Neural cell (in vitro differentiated cells): ENCODE data around the gene MCM9. TPM values are rescaled to one million over a fixed set of nuclear protein-coding genes. Genes with fewer than 3 reads are reported as not detected.

ENCODE experiments used
- H2AFZ ChIP-seq: fragments of 200-600, 300-800 bp; sonication (generic), shearing (Covaris generic); 2 replicates; pipeline ENCODE4 v1.6.0; 2014; ENCODE audit warnings: low read depth, mild to moderate bottlenecking, antibody characterized with exemption, low read length, moderate library complexity
- H3F3A ChIP-seq: fragments of 200-600 bp; shearing (Covaris generic); 2 replicates; pipeline ENCODE4 v1.6.1; 2016; ENCODE audit warnings: mild to moderate bottlenecking, moderate library complexity, mixed read lengths, antibody characterized with exemption, low read length; ENCODE audit not compliant: insufficient read depth, poor library complexity, severe bottlenecking
- H3K27ac ChIP-seq: fragments of 200-600, 300-800 bp; sonication (generic), shearing (Covaris generic); 2 replicates; pipeline ENCODE4 v1.5.1; 2014; ENCODE audit warnings: mild to moderate bottlenecking, low read length, moderate library complexity
- H3K27me3 ChIP-seq: fragments of 300-800, 200-600 bp; sonication (generic), shearing (Covaris generic); 2 replicates; pipeline ENCODE4 v1.6.0; 2014; ENCODE audit warnings: mild to moderate bottlenecking, low read depth, low read length, moderate library complexity; ENCODE audit not compliant: insufficient read depth
- H3K36me3 ChIP-seq: fragments of 300-800, 200-600 bp; sonication (generic), shearing (Covaris generic); 2 replicates; pipeline ENCODE4 v1.5.1; 2014; ENCODE audit warnings: mild to moderate bottlenecking, antibody characterized with exemption, low read length, moderate library complexity; ENCODE audit not compliant: insufficient read depth
- H3K4me2 ChIP-seq: fragments of 300-800, 200-600 bp; sonication (generic), shearing (Covaris generic); 2 replicates; pipeline ENCODE4 v1.6.0; 2014; ENCODE audit warnings: mild to moderate bottlenecking, low read length
- H3K4me3 ChIP-seq: fragments of 300-800, 200-600 bp; sonication (generic), shearing (Covaris generic); 2 replicates; pipeline ENCODE4 v1.5.1; 2014; ENCODE audit warnings: mild to moderate bottlenecking, low read length, moderate library complexity
- H3K79me2 ChIP-seq: fragments of 200-600 bp; shearing (Covaris generic); replicated peaks from 2 replicates; pipeline ENCODE4 v1.6.0; 2014; ENCODE audit warnings: mild to moderate bottlenecking, low read length, moderate library complexity; ENCODE audit not compliant: insufficient read depth
- H3K9ac ChIP-seq: fragments of 300-800, 200-600 bp; sonication (generic), shearing (Covaris generic); 2 replicates; pipeline ENCODE4 v1.6.1; 2016; ENCODE audit warnings: mild to moderate bottlenecking, low read length, mixed read lengths
- H3K9me2 ChIP-seq: fragments of 200-600 bp; shearing (Covaris generic); 2 replicates; pipeline ENCODE4 v1.6.1; 2016; ENCODE audit warnings: mild to moderate bottlenecking, low read length, mixed read lengths; ENCODE audit not compliant: insufficient read depth
- H3K9me3 ChIP-seq: fragments of 200-600, 300-800 bp; sonication (generic), shearing (Covaris generic); 2 replicates; pipeline ENCODE4 v1.6.1; 2016; ENCODE audit warnings: mild to moderate bottlenecking, mixed run types, low read length, moderate library complexity, mixed read lengths
- H4K20me1 ChIP-seq: fragments of 200-600 bp; shearing (Covaris generic); 2 replicates; pipeline ENCODE4 v1.6.1; 2016; ENCODE audit warnings: mild to moderate bottlenecking, mixed run types; ENCODE audit not compliant: insufficient read depth
- CTCF ChIP-seq: fragments of 450-650 bp; IDR thresholded peaks from 2 replicates; pipeline ENCODE4 v1.5.1; 2014; ENCODE audit warnings: antibody characterized with exemption, mild to moderate bottlenecking, moderate library complexity; ENCODE audit not compliant: poor library complexity, severe bottlenecking
- EP300 ChIP-seq: fragments of 450-650 bp; conservative IDR thresholded peaks from 2 replicates; pipeline ENCODE4 v1.6.1; 2014; ENCODE audit warnings: antibody characterized with exemption, mild to moderate bottlenecking, moderate library complexity; ENCODE audit not compliant: poor library complexity, severe bottlenecking
- EZH2 ChIP-seq: fragments of 200-600, 300-800 bp; shearing (Covaris generic), sonication (generic); IDR thresholded peaks from 2 replicates; pipeline ENCODE4 v1.6.1; 2014; ENCODE audit warnings: antibody characterized with exemption, low read length, borderline replicate concordance, mild to moderate bottlenecking; ENCODE audit not compliant: insufficient read depth, poor library complexity, severe bottlenecking
- MXI1 ChIP-seq: fragments of 450-650 bp; conservative IDR thresholded peaks from 2 replicates; pipeline ENCODE4 v1.6.1; 2014; ENCODE audit warnings: antibody characterized with exemption, mild to moderate bottlenecking; ENCODE audit not compliant: poor library complexity, severe bottlenecking
- POLR2AphosphoS5 ChIP-seq: IDR thresholded peaks from 2 replicates; pipeline ENCODE4 v1.6.1; 2012
- RAD21 ChIP-seq: fragments of 450-650 bp; conservative IDR thresholded peaks from 2 replicates; pipeline ENCODE4 v1.6.1; 2014; ENCODE audit warnings: antibody characterized with exemption, mild to moderate bottlenecking, moderate library complexity
- REST ChIP-seq: IDR thresholded peaks from 2 replicates; pipeline ENCODE4 v1.6.1; 2012; ENCODE audit warnings: borderline replicate concordance
- SMC3 ChIP-seq: fragments of 450-650 bp; conservative IDR thresholded peaks from 2 replicates; pipeline ENCODE4 v1.6.1; 2014; ENCODE audit warnings: antibody characterized with exemption, mild to moderate bottlenecking, moderate library complexity; ENCODE audit not compliant: poor library complexity
- TAF1 ChIP-seq: IDR thresholded peaks from 2 replicates; pipeline ENCODE4 v1.6.1; 2012; ENCODE audit warnings: low read depth
- polyA plus RNA-seq: library from polyadenylated mRNA; depleted of rRNA; stranded (reverse); fragments of >200 nt; gene quantifications from 2 replicates; pipeline ENCODE4 v1.2.3, GENCODE V29; 2014

The MCM9 gene
- polyA plus RNA-seq, 1 donor from 2014 or later = 7.8 TPM

- H3K9me2 ChIP-seq = no peaks in the 10 kb centered on the region
- H3K9me3 ChIP-seq = no peaks in the 10 kb centered on the region
- no peak overlapping the region for H3K27ac ChIP-seq
- TF ChIP-seq EZH2 (no peak), TAF1 (no peak), REST (no peak), SMC3 (no peak)
- no peaks in the 10 kb centered on the region for H3F3A ChIP-seq
- no peak overlapping the region for H3K4me3 ChIP-seq
- no peaks in the 10 kb centered on the region for H3K36me3 ChIP-seq
- H2AFZ ChIP-seq = no peak overlapping the region
- no peaks in the 10 kb centered on the region for H3K27me3 ChIP-seq
- H3K4me2 ChIP-seq = no peak overlapping the region
- no peak overlapping the region for H3K9ac ChIP-seq
- no peaks in the 10 kb centered on the region for H3K79me2 ChIP-seq
- H4K20me1 ChIP-seq = no peaks in the 10 kb centered on the region
Observed at GRCh38 chr6:118808793-118809638, 125.9 kb downstream of the MCM9 start.

DNA sequence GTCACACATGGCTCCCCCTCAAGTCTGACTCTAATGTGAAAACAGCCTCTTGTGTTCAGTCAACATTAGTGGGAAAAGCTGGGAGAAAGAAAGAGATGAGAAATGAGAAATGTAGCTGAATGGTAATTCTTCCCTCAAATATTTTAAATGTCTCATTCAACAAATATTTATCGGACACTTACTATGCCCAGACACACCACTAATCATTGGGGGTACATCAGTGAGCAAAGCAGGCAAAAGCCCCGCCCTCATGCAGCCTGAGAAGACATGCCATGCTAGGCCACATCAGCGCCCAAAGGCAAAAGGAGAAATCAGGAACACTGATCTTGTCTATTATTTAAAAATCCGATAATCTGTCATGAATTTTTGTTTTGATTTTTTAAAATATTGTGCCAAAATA is 130.9 kb downstream of the MCM9 start:
- no peak overlapping the region for H3K9ac ChIP-seq
- H3K79me2 ChIP-seq = no peaks in the 10 kb centered on the region
- no peaks in the 10 kb centered on the region for H4K20me1 ChIP-seq
- no peaks in the 10 kb centered on the region for H3K9me2 ChIP-seq
- H3K9me3 ChIP-seq = no peaks in the 10 kb centered on the region
- H3K36me3 ChIP-seq = no peaks in the 10 kb centered on the region
- H3K4me2 ChIP-seq = no peak overlapping the region
- no peaks in the 10 kb centered on the region for H3K27me3 ChIP-seq
- no peak overlapping the region for H3K4me3 ChIP-seq
- H3K27ac ChIP-seq = no peak overlapping the region
- H2AFZ ChIP-seq = no peak overlapping the region
- no peaks in the 10 kb centered on the region for H3F3A ChIP-seq
- TF ChIP-seq SMC3 (no peak), MXI1 (no peak), CTCF (no peak), POLR2AphosphoS5 (no peak), EZH2 (no peak), RAD21 (no peak), TAF1 (no peak), REST (no peak), EP300 (no peak)
